ENCODE measurements around the gene MAT2B. TPM values are rescaled to one million over a fixed set of nuclear protein-coding genes. Genes with fewer than 3 reads are reported as not detected.

MAT2B gene
- total and polyA plus RNA-seq, 4 donors = 34.5 to 69.7 (median 52.6) TPM

DNA sequence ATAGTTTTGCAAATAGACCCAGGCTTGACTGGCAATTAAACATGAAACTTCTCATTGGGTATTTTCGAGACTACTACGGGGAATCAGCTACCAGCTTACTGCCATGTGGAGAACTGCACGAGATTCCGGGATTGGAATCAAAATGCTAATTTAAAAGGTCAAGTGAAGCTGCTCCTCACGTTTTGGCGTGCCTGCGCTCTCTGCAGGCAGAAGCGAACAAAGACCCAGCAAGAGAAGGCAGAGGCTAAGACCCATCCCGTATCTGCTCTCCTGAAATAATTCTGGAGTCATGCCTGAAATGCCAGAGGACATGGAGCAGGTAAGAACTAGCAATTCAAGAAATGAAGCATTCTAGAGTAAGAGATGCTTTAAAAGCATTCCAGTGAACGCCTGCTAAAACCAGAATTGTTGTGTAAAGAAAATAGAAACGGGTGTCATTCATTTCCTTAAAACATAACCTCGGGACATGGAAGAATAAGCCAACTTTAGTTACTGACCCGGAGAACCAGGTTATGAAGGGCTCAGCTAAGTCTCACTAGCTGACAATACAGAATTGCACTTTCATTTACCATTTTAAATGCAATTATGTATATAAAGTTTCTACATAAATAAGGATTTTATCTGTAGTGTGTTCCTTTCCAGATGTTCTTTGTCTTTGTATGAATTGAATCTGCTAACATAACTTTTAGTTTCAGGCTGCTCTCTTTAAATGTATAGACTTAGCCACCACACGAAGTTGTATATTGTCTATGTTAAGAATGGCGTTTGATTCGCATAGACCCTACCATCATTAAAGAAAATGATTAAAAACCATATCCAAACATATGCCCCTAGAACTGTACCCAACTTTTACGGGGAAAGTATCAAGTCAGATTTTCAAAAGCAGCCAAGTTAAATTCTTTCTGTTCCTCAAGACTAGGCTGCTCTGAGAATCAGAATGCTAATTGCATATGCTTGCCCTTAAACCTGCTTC, 2.0 kb upstream of the MAT2B start:
- Histone ChIP-seq H3K4me1 (ENCODE audit: control insufficient read depth in 5 of 5, insufficient read depth in 5 of 5, low read length in 5 of 5) (peaks cover 0 to 38% (median 6%) of the 10 kb centered on the region in 5 donors), H3K27me3 (ENCODE audit: control insufficient read depth in 3 of 3, insufficient read depth in 3 of 3, low read length in 2 of 3) (no peaks in the 10 kb centered on the region), H3K4me3 (no peak overlapping the region), H3K9me3 (ENCODE audit: control insufficient read depth in 4 of 4, insufficient read depth in 3 of 4, low read length in 3 of 4) (no peaks in the 10 kb centered on the region), H3K27ac (ENCODE audit: low read depth in 1 of 2, low read length in 1 of 2) (peak overlapping the region; percentile 90 to 97), H3K9ac (ENCODE audit: insufficient read depth in 1 of 2, low read length in 2 of 2) (peak overlapping the region; percentile 71 to 93), H3K36me3 (ENCODE audit: control insufficient read depth in 4 of 4, insufficient read depth in 4 of 4, low read length in 4 of 4) (no peaks in the 10 kb centered on the region)
- WGBS, 2 donors = 1 to 3% methylated on average over 17 of the region's 17 CpGs
- ATAC-seq (ENCODE audit: insufficient read depth, low FRiP score) (peak; percentile 5), DNase-seq (peak; percentile 87 to 95 (median 95))
- TF ChIP-seq, protein P1, sequence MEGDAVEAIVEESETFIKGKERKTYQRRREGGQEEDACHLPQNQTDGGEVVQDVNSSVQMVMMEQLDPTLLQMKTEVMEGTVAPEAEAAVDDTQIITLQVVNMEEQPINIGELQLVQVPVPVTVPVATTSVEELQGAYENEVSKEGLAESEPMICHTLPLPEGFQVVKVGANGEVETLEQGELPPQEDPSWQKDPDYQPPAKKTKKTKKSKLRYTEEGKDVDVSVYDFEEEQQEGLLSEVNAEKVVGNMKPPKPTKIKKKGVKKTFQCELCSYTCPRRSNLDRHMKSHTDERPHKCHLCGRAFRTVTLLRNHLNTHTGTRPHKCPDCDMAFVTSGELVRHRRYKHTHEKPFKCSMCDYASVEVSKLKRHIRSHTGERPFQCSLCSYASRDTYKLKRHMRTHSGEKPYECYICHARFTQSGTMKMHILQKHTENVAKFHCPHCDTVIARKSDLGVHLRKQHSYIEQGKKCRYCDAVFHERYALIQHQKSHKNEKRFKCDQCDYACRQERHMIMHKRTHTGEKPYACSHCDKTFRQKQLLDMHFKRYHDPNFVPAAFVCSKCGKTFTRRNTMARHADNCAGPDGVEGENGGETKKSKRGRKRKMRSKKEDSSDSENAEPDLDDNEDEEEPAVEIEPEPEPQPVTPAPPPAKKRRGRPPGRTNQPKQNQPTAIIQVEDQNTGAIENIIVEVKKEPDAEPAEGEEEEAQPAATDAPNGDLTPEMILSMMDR (IDR thresholded peaks at IDR 0.05; ENCODE audit: control extremely low read depth, extremely low read depth) = no peak

DNA sequence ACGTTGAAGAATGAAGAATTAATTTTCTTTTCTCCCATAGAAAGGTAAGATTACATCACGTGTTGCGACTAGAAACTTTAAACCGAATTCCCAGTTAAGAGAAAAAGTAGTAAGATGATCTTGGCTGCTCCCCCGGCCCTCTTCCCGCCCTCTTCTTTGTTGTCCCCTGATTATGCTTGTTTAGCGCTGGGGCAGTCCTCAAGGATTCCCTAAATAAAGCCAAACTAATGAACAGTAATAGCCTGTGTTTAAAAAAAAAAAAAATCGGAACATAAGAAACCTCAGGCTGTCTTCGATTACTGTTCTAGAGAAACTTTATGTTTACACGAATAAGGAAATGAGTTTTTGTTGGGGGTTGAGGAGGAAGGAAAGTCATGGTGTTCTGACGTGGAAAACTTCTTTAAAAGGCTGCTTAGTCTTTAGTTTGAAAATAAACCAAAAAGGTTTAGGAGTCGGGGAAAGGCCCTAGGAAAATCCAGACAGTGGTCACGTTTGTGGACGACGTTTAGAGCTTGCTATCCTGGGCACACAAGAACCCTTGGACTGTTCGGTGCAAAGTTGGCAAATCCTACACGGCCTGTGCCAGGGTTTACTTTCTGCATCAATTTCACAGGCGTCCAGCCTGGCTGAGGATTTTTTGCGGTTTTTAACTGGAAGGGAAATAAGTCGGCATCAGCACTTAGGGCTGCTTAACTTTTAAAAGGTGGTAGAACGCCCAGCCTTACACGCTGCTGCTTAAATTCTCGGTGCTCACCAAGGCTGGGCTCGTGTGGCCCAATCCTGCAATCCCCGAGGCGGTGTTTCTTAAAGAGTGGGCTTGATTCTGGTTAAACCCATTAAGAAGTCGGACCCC, 1.1 kb upstream of the MAT2B start:
- Histone ChIP-seq H3K4me3 (peak overlapping the region; percentile 43), H3K27ac (ENCODE audit: low read depth in 1 of 2, low read length in 1 of 2) (peak overlapping the region; percentile 97), H3K36me3 (ENCODE audit: control insufficient read depth in 4 of 4, insufficient read depth in 4 of 4, low read length in 4 of 4) (no peaks in the 10 kb centered on the region), H3K4me1 (ENCODE audit: control insufficient read depth in 5 of 5, insufficient read depth in 5 of 5, low read length in 5 of 5) (peaks cover 0 to 47% (median 7%) of the 10 kb centered on the region in 5 donors), H3K9me3 (ENCODE audit: control insufficient read depth in 4 of 4, insufficient read depth in 3 of 4, low read length in 3 of 4) (no peaks in the 10 kb centered on the region), H3K27me3 (ENCODE audit: control insufficient read depth in 3 of 3, insufficient read depth in 3 of 3, low read length in 2 of 3) (no peaks in the 10 kb centered on the region), H3K9ac (ENCODE audit: insufficient read depth in 1 of 2, low read length in 2 of 2) (peak overlapping the region; percentile 71 to 93)
- TF ChIP-seq, protein P1 (IDR thresholded peaks at IDR 0.05; ENCODE audit: control extremely low read depth, extremely low read depth) = no peak
- 0 to 1% methylated on average over 27 of the region's 27 CpGs for WGBS, 2 donors
- ATAC-seq (ENCODE audit: insufficient read depth, low FRiP score) (peak; percentile 14), DNase-seq (peak; percentile 69 to 87 (median 87))

DNA sequence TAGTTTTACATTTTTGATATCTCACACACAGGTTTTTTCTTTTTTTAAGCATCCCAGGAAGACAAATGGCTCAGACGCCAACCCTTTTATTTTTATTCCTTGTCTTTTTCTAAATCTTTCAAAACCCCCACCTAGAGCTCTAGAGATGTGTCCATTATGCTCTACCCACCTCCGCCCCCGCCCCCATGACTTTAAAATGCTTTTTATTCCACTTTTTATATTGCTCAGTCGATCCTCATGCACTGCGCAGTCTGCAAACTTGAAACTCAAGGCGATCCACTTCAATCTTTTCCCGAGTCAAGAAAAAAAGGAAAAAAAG, 411 bp upstream of the MAT2B start:
- ATAC-seq (ENCODE audit: insufficient read depth, low FRiP score) (no peak), DNase-seq (no peak)
- H3K9ac ChIP-seq (ENCODE audit: insufficient read depth in 1 of 2, low read length in 2 of 2) = peak overlapping the region; percentile 63 to 93
- H3K36me3 ChIP-seq (ENCODE audit: control insufficient read depth in 4 of 4, insufficient read depth in 4 of 4, low read length in 4 of 4) = no peaks in the 10 kb centered on the region
- 0 to 3% methylated on average over 7 of the region's 7 CpGs for whole genome bisulfite sequencing, 2 donors
- no peaks in the 10 kb centered on the region for H3K27me3 ChIP-seq (ENCODE audit: control insufficient read depth in 3 of 3, insufficient read depth in 3 of 3, low read length in 2 of 3)
- H3K27ac ChIP-seq (ENCODE audit: low read depth in 1 of 2, low read length in 1 of 2) = peak overlapping the region; percentile 97 to 99
- peak overlapping the region; percentile 22 for H3K4me3 ChIP-seq
- no peaks in the 10 kb centered on the region for H3K9me3 ChIP-seq (ENCODE audit: control insufficient read depth in 4 of 4, insufficient read depth in 3 of 4, low read length in 3 of 4)
- peaks cover 0 to 52% (median 9%) of the 10 kb centered on the region in 5 donors for H3K4me1 ChIP-seq (ENCODE audit: control insufficient read depth in 5 of 5, insufficient read depth in 5 of 5, low read length in 5 of 5)
- TF ChIP-seq, protein P1 (IDR thresholded peaks at IDR 0.05; ENCODE audit: control extremely low read depth, extremely low read depth) = no peak

Measured in lung (tissue), 12 donors.